DOHH2 (cell line): ENCODE results near the gene MAP3K9.

Source experiments
- CTCF ChIP-seq: fragments of 200-600 bp; sonication (generic); IDR thresholded peaks from one replicate; pipeline ENCODE4 v1.5.1; 2014; ENCODE audit warnings: antibody characterized with exemption, mild to moderate bottlenecking, low read depth, low read length; ENCODE audit not compliant: poor library complexity, severe bottlenecking
- EZH2phosphoT487 ChIP-seq: fragments of 200-600 bp; sonication (generic); IDR thresholded peaks from 2 replicates; pipeline ENCODE4 v1.6.1; 2017; ENCODE audit warnings: borderline replicate concordance, mild to moderate bottlenecking, antibody characterized with exemption, low read length, moderate library complexity, mixed read lengths

GRCh38 chr14:70828188-70828587 is 18.9 kb upstream of the MAP3K9 start:
- TF ChIP-seq CTCF (no peak), EZH2phosphoT487 (no peak)
